Liver (tissue), 2 donors: ENCODE data around the gene ZNF213.

Experiments
- MAX ChIP-seq: IDR thresholded peaks from 2 replicates; pipeline ENCODE4 v1.6.1; 2016; ENCODE audit warnings: antibody characterized with exemption
- YY1 ChIP-seq: IDR thresholded peaks from 2 replicates; pipeline ENCODE4 v1.6.1; 2016; ENCODE audit warnings: antibody characterized with exemption, mild to moderate bottlenecking
- ZBTB33 ChIP-seq: IDR thresholded peaks from 2 replicates; pipeline ENCODE4 v1.6.1; 2016; ENCODE audit warnings: antibody characterized with exemption
- TF ChIP-seq, protein P1 (sequence below): fragments of 150-350 bp; IDR thresholded peaks from 2 replicates; pipeline ENCODE4 v1.5.1; 2017; ENCODE audit warnings: improper control_type of control experiment, low read depth, low read length; ENCODE audit not compliant: missing input control
- donor health status: healthy.

- TF ChIP-seq, protein P1, sequence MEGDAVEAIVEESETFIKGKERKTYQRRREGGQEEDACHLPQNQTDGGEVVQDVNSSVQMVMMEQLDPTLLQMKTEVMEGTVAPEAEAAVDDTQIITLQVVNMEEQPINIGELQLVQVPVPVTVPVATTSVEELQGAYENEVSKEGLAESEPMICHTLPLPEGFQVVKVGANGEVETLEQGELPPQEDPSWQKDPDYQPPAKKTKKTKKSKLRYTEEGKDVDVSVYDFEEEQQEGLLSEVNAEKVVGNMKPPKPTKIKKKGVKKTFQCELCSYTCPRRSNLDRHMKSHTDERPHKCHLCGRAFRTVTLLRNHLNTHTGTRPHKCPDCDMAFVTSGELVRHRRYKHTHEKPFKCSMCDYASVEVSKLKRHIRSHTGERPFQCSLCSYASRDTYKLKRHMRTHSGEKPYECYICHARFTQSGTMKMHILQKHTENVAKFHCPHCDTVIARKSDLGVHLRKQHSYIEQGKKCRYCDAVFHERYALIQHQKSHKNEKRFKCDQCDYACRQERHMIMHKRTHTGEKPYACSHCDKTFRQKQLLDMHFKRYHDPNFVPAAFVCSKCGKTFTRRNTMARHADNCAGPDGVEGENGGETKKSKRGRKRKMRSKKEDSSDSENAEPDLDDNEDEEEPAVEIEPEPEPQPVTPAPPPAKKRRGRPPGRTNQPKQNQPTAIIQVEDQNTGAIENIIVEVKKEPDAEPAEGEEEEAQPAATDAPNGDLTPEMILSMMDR = no peak
- no peak for TF ChIP-seq YY1
- TF ChIP-seq MAX = no peak
- TF ChIP-seq ZBTB33 = no peak
Observed at GRCh38 chr16:3173892-3174617, 39.2 kb downstream of the ZNF213 start.
